Rectal smooth muscle tissue (tissue), 1 donor: ENCODE data around the gene EFCAB6.

Experiments used
- H3K27ac ChIP-seq: one replicate; pipeline ENCODE4 v1.7.0; 2013; ENCODE audit warnings: low read depth, low read length, inconsistent platforms
- H3K27me3 ChIP-seq: one replicate; pipeline ENCODE4 v1.7.0; 2013; ENCODE audit warnings: low read length; ENCODE audit not compliant: control insufficient read depth, insufficient read depth
- H3K36me3 ChIP-seq: one replicate; pipeline ENCODE4 v1.7.0; 2013; ENCODE audit warnings: low read length; ENCODE audit not compliant: control insufficient read depth, insufficient read depth
- H3K4me1 ChIP-seq: one replicate; pipeline ENCODE4 v1.7.0; 2013; ENCODE audit warnings: low read length; ENCODE audit not compliant: control insufficient read depth, insufficient read depth
- H3K4me3 ChIP-seq: one replicate; pipeline ENCODE4 v1.7.0; 2013; ENCODE audit warnings: low read length
- H3K9ac ChIP-seq: one replicate; pipeline ENCODE4 v1.7.0; 2013; ENCODE audit warnings: low read length

Gene EFCAB6

GRCh38 chr22:43642319-43643206 is 169.5 kb downstream of the EFCAB6 start:
- no peaks in the 10 kb centered on the region for H3K27me3 ChIP-seq
- no peaks in the 10 kb centered on the region for H3K36me3 ChIP-seq
- no peak overlapping the region for H3K9ac ChIP-seq
- H3K27ac ChIP-seq = no peak overlapping the region
- H3K4me1 ChIP-seq = no peaks in the 10 kb centered on the region
- no peak overlapping the region for H3K4me3 ChIP-seq

GRCh38 chr22:43639228-43639948 is 172.7 kb downstream of the EFCAB6 start:
- H3K27ac ChIP-seq = no peak overlapping the region
- no peak overlapping the region for H3K4me3 ChIP-seq
- no peak overlapping the region for H3K9ac ChIP-seq
- H3K4me1 ChIP-seq = no peaks in the 10 kb centered on the region
- H3K36me3 ChIP-seq = no peaks in the 10 kb centered on the region
- H3K27me3 ChIP-seq = no peaks in the 10 kb centered on the region

- H3K36me3 ChIP-seq = no peaks in the 10 kb centered on the region
- H3K27ac ChIP-seq = no peak overlapping the region
- H3K27me3 ChIP-seq = no peaks in the 10 kb centered on the region
- H3K9ac ChIP-seq = no peak overlapping the region
- H3K4me1 ChIP-seq = no peaks in the 10 kb centered on the region
- no peak overlapping the region for H3K4me3 ChIP-seq
Observed at GRCh38 chr22:43637275-43638260, 174.5 kb downstream of the EFCAB6 start.

- Histone ChIP-seq H3K9ac (no peak overlapping the region), H3K36me3 (no peaks in the 10 kb centered on the region), H3K4me1 (no peaks in the 10 kb centered on the region), H3K27me3 (no peaks in the 10 kb centered on the region), H3K4me3 (no peak overlapping the region), H3K27ac (no peak overlapping the region)
Observed at GRCh38 chr22:43636086-43636485, 176.0 kb downstream of the EFCAB6 start.

GRCh38 chr22:43635101-43635500 is 177.0 kb downstream of the EFCAB6 start:
- no peaks in the 10 kb centered on the region for H3K4me1 ChIP-seq
- H3K27ac ChIP-seq = no peak overlapping the region
- no peaks in the 10 kb centered on the region for H3K36me3 ChIP-seq
- no peaks in the 10 kb centered on the region for H3K27me3 ChIP-seq
- H3K9ac ChIP-seq = no peak overlapping the region
- H3K4me3 ChIP-seq = no peak overlapping the region

GRCh38 chr22:43634316-43634715 is 177.8 kb downstream of the EFCAB6 start:
- Histone ChIP-seq H3K27me3 (no peaks in the 10 kb centered on the region), H3K27ac (no peak overlapping the region), H3K4me3 (no peak overlapping the region), H3K4me1 (no peaks in the 10 kb centered on the region), H3K9ac (no peak overlapping the region), H3K36me3 (no peaks in the 10 kb centered on the region)

- Histone ChIP-seq H3K36me3 (no peaks in the 10 kb centered on the region), H3K9ac (no peak overlapping the region), H3K27me3 (no peaks in the 10 kb centered on the region)
Observed at GRCh38 chr22:43633631-43634285, 178.3 kb downstream of the EFCAB6 start.

GRCh38 chr22:43631846-43632245 is 180.3 kb downstream of the EFCAB6 start:
- Histone ChIP-seq H3K9ac (no peak overlapping the region), H3K27ac (no peak overlapping the region), H3K36me3 (no peaks in the 10 kb centered on the region), H3K4me1 (no peaks in the 10 kb centered on the region), H3K4me3 (no peak overlapping the region), H3K27me3 (no peaks in the 10 kb centered on the region)

More at GRCh38 chr22:43633631-43634285, 178.3 kb downstream of the EFCAB6 start:
- no peak overlapping the region for H3K4me3 ChIP-seq
- H3K27ac ChIP-seq = no peak overlapping the region
- H3K4me1 ChIP-seq = no peaks in the 10 kb centered on the region

GRCh38 chr22:43631201-43631600 is 180.9 kb downstream of the EFCAB6 start:
- Histone ChIP-seq H3K9ac (no peak overlapping the region), H3K4me1 (no peaks in the 10 kb centered on the region), H3K27me3 (no peaks in the 10 kb centered on the region), H3K36me3 (no peaks in the 10 kb centered on the region), H3K27ac (no peak overlapping the region), H3K4me3 (no peak overlapping the region)

GRCh38 chr22:43630451-43630850 is 181.7 kb downstream of the EFCAB6 start:
- H3K4me1 ChIP-seq = no peaks in the 10 kb centered on the region
- no peak overlapping the region for H3K27ac ChIP-seq
- H3K9ac ChIP-seq = no peak overlapping the region
- no peak overlapping the region for H3K4me3 ChIP-seq
- H3K36me3 ChIP-seq = no peaks in the 10 kb centered on the region
- H3K27me3 ChIP-seq = no peaks in the 10 kb centered on the region

GRCh38 chr22:43628250-43628649 is 183.9 kb downstream of the EFCAB6 start:
- no peak overlapping the region for H3K4me3 ChIP-seq
- H3K27ac ChIP-seq = no peak overlapping the region
- no peaks in the 10 kb centered on the region for H3K36me3 ChIP-seq
- no peaks in the 10 kb centered on the region for H3K27me3 ChIP-seq
- H3K9ac ChIP-seq = no peak overlapping the region
- H3K4me1 ChIP-seq = no peaks in the 10 kb centered on the region
